Activated CD8-positive, alpha-beta T cell treated with anti-CD3 and anti-CD28 coated beads for 36 hours (primary cell): ENCODE measurements around the gene SERGEF. TPM values are rescaled to one million over a fixed set of nuclear protein-coding genes. Genes with fewer than 3 reads are reported as not detected.

Experiments
- ATAC-seq: fragments of 200-7000 bp; cut with Tn5 transposase; one replicate; pipeline ENCODE4 v1.10.0; 2021; ENCODE audit warnings: mild to moderate bottlenecking, moderate library complexity
- CTCF ChIA-PET: fragments of 350-600 bp; sonication (Branson Sonifier 250); formaldehyde crosslinking; loops from one replicate; lab custom pipeline; 2021; ENCODE audit warnings: antibody characterized with exemption; lab: Charles Lee
- POLR2A ChIA-PET: fragments of 350-600 bp; sonication (Branson Sonifier 250); formaldehyde crosslinking; loops from one replicate; lab custom pipeline; 2021; ENCODE audit warnings: antibody characterized with exemption; lab: Charles Lee
- DNase-seq: peaks from one replicate; pipeline ENCODE4 v3.0.0-alpha.2; 2020
- H3K27ac Mint-ChIP-seq: one replicate; pipeline ENCODE4 v1.8.0; 2021; ENCODE audit warnings: mild to moderate bottlenecking, mixed read lengths
- H3K27me3 Mint-ChIP-seq: one replicate; pipeline ENCODE4 v1.8.0; 2021; ENCODE audit warnings: mixed read lengths
- H3K36me3 Mint-ChIP-seq: one replicate; pipeline ENCODE4 v1.8.0; 2021; ENCODE audit warnings: low read depth, mixed read lengths
- H3K4me1 Mint-ChIP-seq: one replicate; pipeline ENCODE4 v1.8.0; 2021; ENCODE audit warnings: low read depth, mixed read lengths
- H3K4me3 Mint-ChIP-seq: one replicate; pipeline ENCODE4 v1.8.0; 2021; ENCODE audit warnings: mild to moderate bottlenecking, moderate library complexity, mixed read lengths
- H3K9me3 Mint-ChIP-seq: one replicate; pipeline ENCODE4 v1.8.0; 2021; ENCODE audit warnings: mixed read lengths
- intact Hi-C: fragments of 100-400 bp; cut with micrococcal nuclease; formaldehyde crosslinking; loops from one replicate; pipeline ENCODE4 v1.10.0; 2022
- total RNA-seq, 2 experiments: library from RNA; stranded (reverse); gene quantifications; one replicate each; pipeline ENCODE4 v1.2.3, GENCODE V29; 2021
- TF ChIP-seq, protein P1 (sequence below): fragments of 200-600 bp; IDR thresholded peaks from one replicate; pipeline ENCODE4 v1.8.0; 2022; ENCODE audit warnings: antibody characterized with exemption, mild to moderate bottlenecking

The SERGEF gene
- total RNA-seq, 2 experiments from 2014 or later, result 56.2 to 64.4 TPM

- no peak overlapping the region for H3K27ac Mint-ChIP-seq
- TF ChIP-seq, protein P1, sequence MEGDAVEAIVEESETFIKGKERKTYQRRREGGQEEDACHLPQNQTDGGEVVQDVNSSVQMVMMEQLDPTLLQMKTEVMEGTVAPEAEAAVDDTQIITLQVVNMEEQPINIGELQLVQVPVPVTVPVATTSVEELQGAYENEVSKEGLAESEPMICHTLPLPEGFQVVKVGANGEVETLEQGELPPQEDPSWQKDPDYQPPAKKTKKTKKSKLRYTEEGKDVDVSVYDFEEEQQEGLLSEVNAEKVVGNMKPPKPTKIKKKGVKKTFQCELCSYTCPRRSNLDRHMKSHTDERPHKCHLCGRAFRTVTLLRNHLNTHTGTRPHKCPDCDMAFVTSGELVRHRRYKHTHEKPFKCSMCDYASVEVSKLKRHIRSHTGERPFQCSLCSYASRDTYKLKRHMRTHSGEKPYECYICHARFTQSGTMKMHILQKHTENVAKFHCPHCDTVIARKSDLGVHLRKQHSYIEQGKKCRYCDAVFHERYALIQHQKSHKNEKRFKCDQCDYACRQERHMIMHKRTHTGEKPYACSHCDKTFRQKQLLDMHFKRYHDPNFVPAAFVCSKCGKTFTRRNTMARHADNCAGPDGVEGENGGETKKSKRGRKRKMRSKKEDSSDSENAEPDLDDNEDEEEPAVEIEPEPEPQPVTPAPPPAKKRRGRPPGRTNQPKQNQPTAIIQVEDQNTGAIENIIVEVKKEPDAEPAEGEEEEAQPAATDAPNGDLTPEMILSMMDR, result peak; percentile 32
- ChIA-PET CTCF (interaction anchor here (0.7 to 7.6 kb wide), 16 partner anchors 9 to 382 kb away, joined by 3 to 147 read pairs (median 4); partner anchors contain the start of gene KCNC1), POLR2A (interaction anchor here (1.7 kb wide), 1 partner anchor 10 kb away, joined by 5 read pairs; no protein-coding TSS in a partner anchor)
- peaks cover 32% of the 10 kb centered on the region for H3K36me3 Mint-ChIP-seq
- intact Hi-C loops, result loop anchor here (2.0 kb wide), 2 partner anchors 248 to 380 kb away; no protein-coding TSS in a partner anchor
- H3K4me3 Mint-ChIP-seq, result no peak overlapping the region
- peak; percentile 41 for DNase-seq
- H3K27me3 Mint-ChIP-seq, result no peaks in the 10 kb centered on the region
- no peaks in the 10 kb centered on the region for H3K4me1 Mint-ChIP-seq
- no peak for ATAC-seq
- no peaks in the 10 kb centered on the region for H3K9me3 Mint-ChIP-seq
These were observed 34.1 kb downstream of the SERGEF start for GRCh38 chr11:17978553-17979287.

DNA sequence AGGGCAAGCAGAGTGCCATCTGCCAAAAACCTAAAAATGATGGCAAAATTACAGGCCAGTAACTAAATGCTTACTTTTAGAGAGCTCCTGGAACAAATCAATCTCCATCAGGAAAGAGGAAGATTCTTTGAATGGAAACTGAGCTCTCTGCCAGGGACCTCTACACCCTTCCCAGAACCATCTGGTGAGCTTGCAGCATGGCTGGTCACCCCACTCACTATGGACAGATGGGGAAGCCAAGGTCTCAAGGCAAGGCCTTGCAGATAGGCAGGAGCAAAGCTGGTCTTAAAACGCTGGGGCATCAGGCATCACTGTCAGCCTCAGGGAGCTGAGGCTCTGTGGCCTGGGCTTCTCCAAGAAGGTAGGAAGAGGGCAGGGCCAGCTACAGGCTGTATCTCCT, 36.2 kb downstream of the SERGEF start:
- DNase-seq, result no peak
- Mint-ChIP-seq H3K36me3 (peaks cover 36% of the 10 kb centered on the region), H3K4me3 (no peak overlapping the region), H3K27ac (no peak overlapping the region), H3K27me3 (no peaks in the 10 kb centered on the region), H3K4me1 (no peaks in the 10 kb centered on the region), H3K9me3 (no peaks in the 10 kb centered on the region)
- ATAC-seq, result no peak
- POLR2A ChIA-PET, result no interaction called here
- TF ChIP-seq, protein P1, result no peak
- CTCF ChIA-PET, result interaction anchor here (0.9 to 7.6 kb wide), 4 partner anchors 14 to 378 kb away, joined by 3 to 147 read pairs (median 3); partner anchors contain the start of gene KCNC1
- intact Hi-C loops, result no loop called here

- no peak for DNase-seq
- H3K4me3 Mint-ChIP-seq, result no peak overlapping the region
- H3K36me3 Mint-ChIP-seq, result peaks cover 47% of the 10 kb centered on the region
- intact Hi-C loops, result no loop called here
- no peaks in the 10 kb centered on the region for H3K27me3 Mint-ChIP-seq
- no peaks in the 10 kb centered on the region for H3K9me3 Mint-ChIP-seq
- H3K4me1 Mint-ChIP-seq, result no peaks in the 10 kb centered on the region
- no peak for ATAC-seq
- H3K27ac Mint-ChIP-seq, result no peak overlapping the region
- CTCF ChIA-PET, result interaction anchor here (4.6 kb wide), 1 partner anchor 244 kb away, joined by 33 read pairs; no protein-coding TSS in a partner anchor
- TF ChIP-seq, protein P1, result no peak
- POLR2A ChIA-PET, result no interaction called here
These were observed 38.6 kb downstream of the SERGEF start for GRCh38 chr11:17974246-17974645.

- DNase-seq (peak; percentile 17), ATAC-seq (no peak)
- no peaks in the 10 kb centered on the region for H3K27me3 Mint-ChIP-seq
- no peak overlapping the region for H3K27ac Mint-ChIP-seq
- intact Hi-C loops, result no loop called here
- no peaks in the 10 kb centered on the region for H3K4me1 Mint-ChIP-seq
- peaks cover 44% of the 10 kb centered on the region for H3K36me3 Mint-ChIP-seq
- CTCF ChIA-PET, result interaction anchor here (0.8 to 4.6 kb wide), 6 partner anchors 16 to 373 kb away, joined by 3 to 33 read pairs (median 3); no protein-coding TSS in a partner anchor
- TF ChIP-seq, protein P1, result no peak
- POLR2A ChIA-PET, result no interaction called here
- no peaks in the 10 kb centered on the region for H3K9me3 Mint-ChIP-seq
- no peak overlapping the region for H3K4me3 Mint-ChIP-seq
These were observed 39.9 kb downstream of the SERGEF start for GRCh38 chr11:17972987-17973386.

DNA sequence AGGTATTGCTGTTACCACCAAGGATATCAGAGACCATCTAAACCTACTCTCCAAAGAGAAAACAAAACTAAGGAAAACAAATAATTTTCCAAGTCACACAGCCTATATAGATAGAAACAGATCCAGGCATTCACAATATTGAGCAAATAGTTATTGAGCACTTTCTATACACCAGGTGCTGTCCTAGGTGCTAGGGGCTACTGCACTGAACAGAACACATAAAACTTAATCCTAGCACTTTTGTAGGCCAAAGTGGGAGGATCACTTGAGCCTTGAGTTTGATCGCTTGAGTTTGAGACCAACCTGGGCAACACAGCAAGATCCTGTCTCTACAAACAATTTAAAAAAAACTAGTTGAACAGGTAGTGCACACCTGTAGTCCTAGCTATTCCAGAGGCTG, 44.6 kb downstream of the SERGEF start:
- Mint-ChIP-seq H3K4me1 (peaks cover 6% of the 10 kb centered on the region), H3K27me3 (no peaks in the 10 kb centered on the region), H3K36me3 (peaks cover 45% of the 10 kb centered on the region), H3K4me3 (no peak overlapping the region), H3K27ac (no peak overlapping the region), H3K9me3 (no peaks in the 10 kb centered on the region)
- intact Hi-C loops, result no loop called here
- TF ChIP-seq, protein P1, result no peak
- ChIA-PET POLR2A (interaction anchor here (2.0 kb wide), 1 partner anchor 11 kb away, joined by 5 read pairs; no protein-coding TSS in a partner anchor), CTCF (interaction anchor here (1.0 to 3.3 kb wide), 3 partner anchors 12 to 238 kb away, joined by 3 to 19 read pairs (median 17); no protein-coding TSS in a partner anchor)
- DNase-seq (no peak), ATAC-seq (no peak)
